ENCODE measurements around the gene CHCHD3.

CHCHD3 gene

GRCh38 chr7:132959891-132960290, 122.0 kb downstream of the CHCHD3 start:
- no peaks in the 10 kb centered on the region for H3K27me3 Mint-ChIP-seq
- peaks cover 14% of the 10 kb centered on the region for H3K36me3 Mint-ChIP-seq (ENCODE audit: low read depth)
- no peak overlapping the region for H3K4me3 Mint-ChIP-seq
- H3K4me1 Mint-ChIP-seq (ENCODE audit: low read depth): peaks cover 1% of the 10 kb centered on the region
- H3K9me3 Mint-ChIP-seq: no peaks in the 10 kb centered on the region
- intact Hi-C loops (cut with micrococcal nuclease): no loop called here
- no peak overlapping the region for H3K27ac Mint-ChIP-seq

- Mint-ChIP-seq H3K27ac (no peak overlapping the region), H3K4me3 (no peak overlapping the region), H3K9me3 (no peaks in the 10 kb centered on the region), H3K27me3 (no peaks in the 10 kb centered on the region), H3K36me3 (ENCODE audit: low read depth) (peaks cover 20% of the 10 kb centered on the region), H3K4me1 (ENCODE audit: low read depth) (no peaks in the 10 kb centered on the region)
- intact Hi-C loops (cut with micrococcal nuclease): no loop called here
Observed at GRCh38 chr7:132956556-132956955, 125.3 kb downstream of the CHCHD3 start.

- intact Hi-C loops (cut with micrococcal nuclease): no loop called here
- Mint-ChIP-seq H3K4me1 (ENCODE audit: low read depth) (no peaks in the 10 kb centered on the region), H3K27me3 (no peaks in the 10 kb centered on the region), H3K4me3 (no peak overlapping the region), H3K9me3 (no peaks in the 10 kb centered on the region), H3K27ac (no peak overlapping the region), H3K36me3 (ENCODE audit: low read depth) (peaks cover 13% of the 10 kb centered on the region)
Observed at GRCh38 chr7:132953468-132953867, 128.4 kb downstream of the CHCHD3 start.

- H3K4me3 Mint-ChIP-seq: no peak overlapping the region
- peaks cover 19% of the 10 kb centered on the region for H3K36me3 Mint-ChIP-seq (ENCODE audit: low read depth)
- H3K9me3 Mint-ChIP-seq: no peaks in the 10 kb centered on the region
- no peaks in the 10 kb centered on the region for H3K27me3 Mint-ChIP-seq
- H3K27ac Mint-ChIP-seq: no peak overlapping the region
- intact Hi-C loops (cut with micrococcal nuclease): no loop called here
- H3K4me1 Mint-ChIP-seq (ENCODE audit: low read depth): no peaks in the 10 kb centered on the region
Observed at GRCh38 chr7:132950725-132951124, 131.2 kb downstream of the CHCHD3 start.

- H3K9me3 Mint-ChIP-seq: no peaks in the 10 kb centered on the region
- no peak overlapping the region for H3K4me3 Mint-ChIP-seq
- peaks cover 11% of the 10 kb centered on the region for H3K36me3 Mint-ChIP-seq (ENCODE audit: low read depth)
- H3K27ac Mint-ChIP-seq: no peak overlapping the region
- H3K27me3 Mint-ChIP-seq: no peaks in the 10 kb centered on the region
- intact Hi-C loops (cut with micrococcal nuclease): no loop called here
- H3K4me1 Mint-ChIP-seq (ENCODE audit: low read depth): peaks cover 1% of the 10 kb centered on the region
Observed at GRCh38 chr7:132947011-132947410, 134.9 kb downstream of the CHCHD3 start.

GRCh38 chr7:132944774-132945173, 137.1 kb downstream of the CHCHD3 start:
- Mint-ChIP-seq H3K27ac (no peak overlapping the region), H3K36me3 (ENCODE audit: low read depth) (peaks cover 18% of the 10 kb centered on the region), H3K4me3 (no peak overlapping the region), H3K27me3 (no peaks in the 10 kb centered on the region), H3K4me1 (ENCODE audit: low read depth) (peaks cover 12% of the 10 kb centered on the region), H3K9me3 (no peaks in the 10 kb centered on the region)
- intact Hi-C loops (cut with micrococcal nuclease): no loop called here

- Mint-ChIP-seq H3K9me3 (no peaks in the 10 kb centered on the region), H3K27me3 (no peaks in the 10 kb centered on the region), H3K36me3 (ENCODE audit: low read depth) (peaks cover 20% of the 10 kb centered on the region), H3K27ac (no peak overlapping the region), H3K4me1 (ENCODE audit: low read depth) (peaks cover 12% of the 10 kb centered on the region), H3K4me3 (no peak overlapping the region)
- intact Hi-C loops (cut with micrococcal nuclease): no loop called here
Observed at GRCh38 chr7:132943645-132944044, 138.2 kb downstream of the CHCHD3 start.

GRCh38 chr7:132942701-132943100, 139.2 kb downstream of the CHCHD3 start:
- H3K27ac Mint-ChIP-seq: no peak overlapping the region
- H3K36me3 Mint-ChIP-seq (ENCODE audit: low read depth): peaks cover 18% of the 10 kb centered on the region
- no peaks in the 10 kb centered on the region for H3K9me3 Mint-ChIP-seq
- intact Hi-C loops (cut with micrococcal nuclease): no loop called here
- H3K4me3 Mint-ChIP-seq: no peak overlapping the region
- no peaks in the 10 kb centered on the region for H3K27me3 Mint-ChIP-seq
- H3K4me1 Mint-ChIP-seq (ENCODE audit: low read depth): peaks cover 12% of the 10 kb centered on the region

- Mint-ChIP-seq H3K27me3 (no peaks in the 10 kb centered on the region), H3K9me3 (no peaks in the 10 kb centered on the region), H3K4me3 (no peak overlapping the region), H3K36me3 (ENCODE audit: low read depth) (peaks cover 18% of the 10 kb centered on the region), H3K27ac (peak overlapping the region; percentile 54), H3K4me1 (ENCODE audit: low read depth) (peaks cover 12% of the 10 kb centered on the region)
- intact Hi-C loops (cut with micrococcal nuclease): no loop called here
Observed at GRCh38 chr7:132941905-132942304, 140.0 kb downstream of the CHCHD3 start.

- Mint-ChIP-seq H3K27me3 (no peaks in the 10 kb centered on the region), H3K9me3 (no peaks in the 10 kb centered on the region), H3K36me3 (ENCODE audit: low read depth) (peaks cover 18% of the 10 kb centered on the region), H3K27ac (peak overlapping the region; percentile 54), H3K4me3 (no peak overlapping the region), H3K4me1 (ENCODE audit: low read depth) (peaks cover 12% of the 10 kb centered on the region)
- intact Hi-C loops (cut with micrococcal nuclease): no loop called here
Observed at GRCh38 chr7:132941428-132941827, 140.5 kb downstream of the CHCHD3 start.

GRCh38 chr7:132940084-132940483, 141.8 kb downstream of the CHCHD3 start:
- Mint-ChIP-seq H3K4me3 (no peak overlapping the region), H3K36me3 (ENCODE audit: low read depth) (peaks cover 26% of the 10 kb centered on the region), H3K4me1 (ENCODE audit: low read depth) (peaks cover 12% of the 10 kb centered on the region), H3K27ac (no peak overlapping the region), H3K27me3 (no peaks in the 10 kb centered on the region), H3K9me3 (no peaks in the 10 kb centered on the region)
- intact Hi-C loops (cut with micrococcal nuclease): no loop called here

- no peak overlapping the region for H3K4me3 Mint-ChIP-seq
- peaks cover 12% of the 10 kb centered on the region for H3K4me1 Mint-ChIP-seq (ENCODE audit: low read depth)
- intact Hi-C loops (cut with micrococcal nuclease): no loop called here
- no peak overlapping the region for H3K27ac Mint-ChIP-seq
- no peaks in the 10 kb centered on the region for H3K27me3 Mint-ChIP-seq
- peaks cover 26% of the 10 kb centered on the region for H3K36me3 Mint-ChIP-seq (ENCODE audit: low read depth)
- no peaks in the 10 kb centered on the region for H3K9me3 Mint-ChIP-seq
Observed at GRCh38 chr7:132939495-132939894, 142.4 kb downstream of the CHCHD3 start.

- Mint-ChIP-seq H3K36me3 (ENCODE audit: low read depth) (peaks cover 21% of the 10 kb centered on the region), H3K9me3 (no peaks in the 10 kb centered on the region), H3K27me3 (no peaks in the 10 kb centered on the region), H3K4me3 (no peak overlapping the region), H3K27ac (no peak overlapping the region), H3K4me1 (ENCODE audit: low read depth) (peaks cover 30% of the 10 kb centered on the region)
- intact Hi-C loops (cut with micrococcal nuclease): no loop called here
Observed at GRCh38 chr7:132937286-132937685, 144.6 kb downstream of the CHCHD3 start.

GRCh38 chr7:132935608-132936007, 146.3 kb downstream of the CHCHD3 start:
- H3K36me3 Mint-ChIP-seq (ENCODE audit: low read depth): peaks cover 15% of the 10 kb centered on the region

GRCh38 chr7:132934017-132934416, 147.9 kb downstream of the CHCHD3 start:
- intact Hi-C loops (cut with micrococcal nuclease): no loop called here
- Mint-ChIP-seq H3K9me3 (no peaks in the 10 kb centered on the region), H3K27me3 (no peaks in the 10 kb centered on the region), H3K36me3 (ENCODE audit: low read depth) (peaks cover 15% of the 10 kb centered on the region), H3K27ac (peak overlapping the region; percentile 79), H3K4me1 (ENCODE audit: low read depth) (peaks cover 43% of the 10 kb centered on the region), H3K4me3 (no peak overlapping the region)

More at GRCh38 chr7:132935608-132936007, 146.3 kb downstream of the CHCHD3 start:
- H3K9me3 Mint-ChIP-seq: no peaks in the 10 kb centered on the region
- H3K4me1 Mint-ChIP-seq (ENCODE audit: low read depth): peaks cover 27% of the 10 kb centered on the region
- intact Hi-C loops (cut with micrococcal nuclease): no loop called here
- H3K4me3 Mint-ChIP-seq: no peak overlapping the region
- H3K27ac Mint-ChIP-seq: no peak overlapping the region
- H3K27me3 Mint-ChIP-seq: no peaks in the 10 kb centered on the region
